Measurements from ENCODE around the gene POLR3G. TPM values are rescaled to one million over a fixed set of nuclear protein-coding genes. Genes with fewer than 3 reads are reported as not detected.

Gene POLR3G
- total RNA-seq, 1 donor from 2014 or later = 2.2 TPM

- no peak for ATAC-seq
These were observed 75.1 kb downstream of the POLR3G start for GRCh38 chr5:90549729-90550275.

GRCh38 chr5:90550963-90551362 lies 76.3 kb downstream of the POLR3G start:
- ATAC-seq = no peak
- DNase-seq (ENCODE audit: low spot score) = no peak

More at GRCh38 chr5:90549729-90550275, 75.1 kb downstream of the POLR3G start:
- no peak for DNase-seq (ENCODE audit: low spot score)

GRCh38 chr5:90551376-90551775 lies 76.7 kb downstream of the POLR3G start:
- DNase-seq (ENCODE audit: low spot score) (no peak), ATAC-seq (no peak)

- DNase-seq (ENCODE audit: low spot score) (no peak), ATAC-seq (no peak)
These were observed 79.0 kb downstream of the POLR3G start for GRCh38 chr5:90553711-90554110.

GRCh38 chr5:90554358-90555006 lies 79.8 kb downstream of the POLR3G start:
- no peak for ATAC-seq

GRCh38 chr5:90555666-90556065 lies 81.0 kb downstream of the POLR3G start:
- ATAC-seq (no peak), DNase-seq (ENCODE audit: low spot score) (no peak)

More at GRCh38 chr5:90554358-90555006, 79.8 kb downstream of the POLR3G start:
- no peak for DNase-seq (ENCODE audit: low spot score)

GRCh38 chr5:90557391-90557790 lies 82.7 kb downstream of the POLR3G start:
- DNase-seq (ENCODE audit: low spot score) (no peak), ATAC-seq (no peak)

GRCh38 chr5:90557871-90558270 lies 83.2 kb downstream of the POLR3G start:
- ATAC-seq (no peak), DNase-seq (ENCODE audit: low spot score) (no peak)

- ATAC-seq (peak; percentile 81), DNase-seq (ENCODE audit: low spot score) (no peak)
These were observed 83.9 kb downstream of the POLR3G start, which contains the start of gene ADGRV1 for GRCh38 chr5:90558344-90559192. Gene ADGRV1 (plus strand): TSS chr5:90558797. CDS start chr5:90558896, 99 bp downstream.

GRCh38 chr5:90560771-90561170 lies 86.1 kb downstream of the POLR3G start:
- no peak for DNase-seq (ENCODE audit: low spot score)
- no peak for ATAC-seq

GRCh38 chr5:90561766-90562165 lies 87.1 kb downstream of the POLR3G start:
- DNase-seq (ENCODE audit: low spot score) (no peak), ATAC-seq (no peak)

GRCh38 chr5:90562341-90562740 lies 87.7 kb downstream of the POLR3G start:
- DNase-seq (ENCODE audit: low spot score) (no peak), ATAC-seq (no peak)

GRCh38 chr5:90563108-90563507 lies 88.4 kb downstream of the POLR3G start:
- ATAC-seq (no peak), DNase-seq (ENCODE audit: low spot score) (no peak)

Other genes starting within 250 kb of the POLR3G start
- 5.6 TPM for gene CETN3, start 65.1 kb upstream of the POLR3G start, total RNA-seq
- 4.4 TPM for gene MBLAC2, start 93 bp upstream of the POLR3G start, total RNA-seq
- 12.6 TPM for gene LYSMD3, start 54.7 kb downstream of the POLR3G start, total RNA-seq
- gene ADGRV1, start 83.9 kb downstream of the POLR3G start, total RNA-seq = 9.3 TPM

All from left lobe of liver (tissue), 2 donors.